Measurements from ENCODE around the gene KHDC1.

GRCh38 chr6:73299151-73299971, 36.4 kb upstream of the KHDC1 start:
- TF ChIP-seq CTCF (conservative IDR thresholded peaks at IDR 0.05; ENCODE audit: low read depth, low read length) (no peak), CHD1 (IDR thresholded peaks at IDR 0.05; ENCODE audit: low read depth, low read length) (no peak), POLR2A (IDR thresholded peaks at IDR 0.05; ENCODE audit: low read depth, low read length) (no peak), MXI1 (IDR thresholded peaks at IDR 0.05; ENCODE audit: borderline replicate concordance, low read depth, low read length) (no peak), SMC3 (IDR thresholded peaks at IDR 0.05; ENCODE audit: low read depth, low read length) (no peak), ELK1 (IDR thresholded peaks at IDR 0.05; ENCODE audit: borderline replicate concordance, low read depth, low read length) (no peak), MAZ (IDR thresholded peaks at IDR 0.05; ENCODE audit: borderline replicate concordance, low read depth, low read length) (no peak), MAFK (IDR thresholded peaks at IDR 0.05; ENCODE audit: low read depth, low read length) (no peak), FOS (IDR thresholded peaks at IDR 0.05; ENCODE audit: low read depth, low read length) (no peak), RFX5 (IDR thresholded peaks at IDR 0.05; ENCODE audit: low read depth, low read length) (no peak), NFE2L2 (IDR thresholded peaks at IDR 0.05; ENCODE audit: low read depth, low read length) (no peak), CEBPB (IDR thresholded peaks at IDR 0.05; ENCODE audit: low read depth, low read length) (no peak), RCOR1 (IDR thresholded peaks at IDR 0.05; ENCODE audit: insufficient replicate concordance, low read length) (no peak)
